PC-3 (cell line): ENCODE measurements around the gene AIFM1.

Source experiments
- CTCF ChIP-seq: fragments of 300-600 bp; sonication (generic); conservative IDR thresholded peaks from 2 replicates; pipeline ENCODE4 v1.5.1; 2017; ENCODE audit warnings: antibody characterized with exemption, low read depth, mild to moderate bottlenecking, low read length
- EZH2phosphoT487 ChIP-seq: fragments of 300-600 bp; sonication (generic); IDR thresholded peaks from 2 replicates; pipeline ENCODE4 v1.6.1; 2018; ENCODE audit warnings: mild to moderate bottlenecking, antibody characterized with exemption, low read length, borderline replicate concordance

GRCh38 chrX:130110379-130111219 lies 55.0 kb downstream of the AIFM1 start, which contains the start of gene ELF4:
- no peak for TF ChIP-seq EZH2phosphoT487
- no peak for TF ChIP-seq CTCF
